HT-29 (cell line): ENCODE results near the gene GLOD4. TPM values are rescaled to one million over a fixed set of nuclear protein-coding genes. Genes with fewer than 3 reads are reported as not detected.

Source experiments
- DNase-seq: peaks from one replicate; pipeline ENCODE4 v3.0.0-alpha.2; 2015; ENCODE audit warnings: low spot score
- total RNA-seq: library from RNA; depleted of rRNA; stranded (reverse); fragments of >200 nt; shearing (Covaris generic); gene quantifications from 2 replicates; pipeline ENCODE4 v1.2.3, GENCODE V29; 2014

GLOD4 gene
- total RNA-seq, 1 experiment from 2014 or later = 22.8 TPM

DNA sequence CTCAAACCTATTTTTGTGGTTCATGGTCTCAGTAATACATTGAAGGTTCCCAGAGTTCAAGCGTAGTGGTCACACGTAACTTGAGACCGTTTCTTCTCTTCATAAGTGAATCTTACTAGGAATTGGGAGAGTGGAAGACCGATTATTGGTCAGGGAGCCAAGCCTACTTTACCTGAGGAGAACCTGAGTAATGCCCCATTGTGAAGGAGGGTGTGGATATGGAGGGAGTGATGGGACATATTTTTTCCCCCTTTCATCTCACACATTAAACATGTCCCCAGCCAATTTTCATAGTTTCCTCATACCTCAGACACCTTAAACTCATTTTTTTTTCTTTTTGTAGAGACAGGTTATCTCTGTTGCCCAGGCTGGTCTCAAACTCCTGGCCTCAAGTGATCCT lies 38.9 kb downstream of the GLOD4 start:
- no peak for DNase-seq

DNA sequence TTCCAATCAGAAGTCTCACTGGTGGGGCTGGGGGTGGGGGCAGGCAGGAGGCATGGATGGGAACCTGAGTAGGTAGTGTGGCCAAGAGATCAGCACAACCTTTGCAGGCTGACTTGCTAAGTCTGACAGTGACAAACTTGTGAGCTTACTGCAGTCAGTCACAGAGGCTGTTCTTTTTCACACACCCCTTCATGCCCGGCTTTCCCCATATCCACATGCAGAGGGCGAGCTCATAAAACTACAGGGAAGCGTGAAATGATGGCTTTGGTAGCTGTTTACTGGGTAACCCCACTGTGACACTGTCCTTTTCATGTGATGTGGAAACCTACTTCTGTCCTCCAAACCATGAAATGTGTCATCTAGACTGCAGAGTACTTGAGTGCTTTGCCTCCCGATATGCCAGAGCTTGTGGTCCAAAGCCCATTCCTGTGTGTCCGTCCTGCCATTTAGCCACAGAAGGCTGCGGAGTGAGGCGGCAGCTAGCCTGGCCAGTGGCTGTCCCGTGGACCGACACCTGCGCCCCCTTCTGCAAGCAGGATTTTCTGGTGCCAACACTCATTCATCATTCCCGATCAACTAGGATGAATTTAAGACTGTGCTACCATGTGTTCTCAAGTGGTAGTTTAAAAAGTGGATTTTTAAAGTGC lies 39.8 kb downstream of the GLOD4 start:
- no peak for DNase-seq

DNA sequence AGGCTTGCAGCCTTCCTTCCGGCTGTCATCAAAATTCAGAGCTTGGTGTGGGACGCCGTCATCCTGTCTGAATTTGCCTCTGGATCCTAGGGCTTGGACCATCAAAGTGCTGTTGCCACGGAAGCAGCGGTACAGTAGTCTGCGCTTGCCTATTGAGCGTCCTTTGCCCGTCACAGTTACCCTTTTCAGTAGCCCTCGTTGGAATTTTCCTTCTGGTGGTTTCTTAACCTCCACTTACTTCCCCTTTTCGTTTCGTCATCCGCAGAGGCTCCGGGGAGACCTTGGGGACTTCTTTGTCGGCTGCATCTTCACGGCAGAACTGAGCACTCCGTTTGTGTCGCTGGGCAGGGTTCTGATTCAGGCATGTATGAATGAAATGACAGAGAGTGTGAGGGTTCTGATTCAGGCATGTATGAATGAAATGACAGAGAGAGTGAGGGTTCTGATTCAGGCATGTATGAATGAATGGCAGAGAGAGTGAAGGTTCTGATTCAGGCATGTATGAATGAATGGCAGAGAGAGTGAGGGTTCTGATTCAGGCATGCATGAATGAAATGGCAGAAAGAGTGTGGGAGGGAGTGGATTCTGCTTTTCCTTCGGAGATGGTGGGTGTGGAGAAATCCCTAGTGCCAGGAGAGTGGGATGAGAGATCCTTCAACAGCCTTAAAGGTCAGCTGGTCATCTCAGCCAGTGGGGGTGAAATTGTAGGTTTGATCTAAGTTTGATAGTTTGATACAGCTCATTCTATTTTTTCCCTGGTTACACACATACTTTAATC lies 41.7 kb downstream of the GLOD4 start:
- no peak for DNase-seq

DNA sequence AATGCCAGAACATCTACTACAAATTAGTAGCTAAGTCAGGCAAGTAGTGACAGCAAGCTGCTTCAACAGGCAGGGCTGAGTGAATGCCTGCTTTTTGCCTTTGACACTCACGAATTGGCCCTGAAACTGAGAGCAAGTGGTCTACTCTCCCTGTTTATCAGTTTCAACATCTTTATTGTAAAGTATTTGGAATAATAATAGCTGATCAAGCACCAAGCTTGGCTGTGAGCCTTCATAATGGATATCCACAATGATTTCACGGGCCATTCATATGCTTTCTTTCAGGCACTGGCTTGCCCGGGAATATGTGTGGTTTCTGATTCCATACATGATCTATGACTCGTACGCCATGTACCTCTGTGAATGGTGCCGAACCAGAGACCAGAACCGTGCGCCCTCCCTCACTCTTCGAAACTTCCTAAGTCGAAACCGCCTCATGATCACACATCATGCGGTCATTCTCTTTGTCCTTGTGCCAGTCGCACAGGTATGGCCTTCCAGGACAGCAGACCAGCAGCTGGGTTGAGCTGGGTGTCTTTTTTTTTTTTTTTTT lies 44.4 kb downstream of the GLOD4 start:
- DNase-seq = no peak

DNA sequence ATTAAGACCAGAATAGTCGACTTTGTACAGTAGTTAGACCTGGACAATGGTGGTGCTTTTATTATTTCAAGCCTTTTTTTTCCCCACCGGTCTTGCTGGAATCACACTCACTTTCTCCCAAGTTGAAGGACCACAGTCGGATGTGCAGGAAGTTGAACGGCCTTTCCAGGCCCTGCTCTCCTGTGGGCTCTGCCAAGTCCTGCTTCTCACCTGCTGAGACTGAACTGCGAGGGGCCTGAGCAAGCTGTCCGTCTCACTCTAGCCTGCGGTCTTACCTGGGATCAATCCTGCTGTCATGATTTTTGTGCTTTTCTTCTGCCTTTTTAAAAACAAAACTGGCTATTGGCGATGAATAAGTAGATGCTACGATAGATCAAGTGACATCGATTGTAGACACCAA lies 48.3 kb downstream of the GLOD4 start:
- DNase-seq = peak; percentile 27

DNA sequence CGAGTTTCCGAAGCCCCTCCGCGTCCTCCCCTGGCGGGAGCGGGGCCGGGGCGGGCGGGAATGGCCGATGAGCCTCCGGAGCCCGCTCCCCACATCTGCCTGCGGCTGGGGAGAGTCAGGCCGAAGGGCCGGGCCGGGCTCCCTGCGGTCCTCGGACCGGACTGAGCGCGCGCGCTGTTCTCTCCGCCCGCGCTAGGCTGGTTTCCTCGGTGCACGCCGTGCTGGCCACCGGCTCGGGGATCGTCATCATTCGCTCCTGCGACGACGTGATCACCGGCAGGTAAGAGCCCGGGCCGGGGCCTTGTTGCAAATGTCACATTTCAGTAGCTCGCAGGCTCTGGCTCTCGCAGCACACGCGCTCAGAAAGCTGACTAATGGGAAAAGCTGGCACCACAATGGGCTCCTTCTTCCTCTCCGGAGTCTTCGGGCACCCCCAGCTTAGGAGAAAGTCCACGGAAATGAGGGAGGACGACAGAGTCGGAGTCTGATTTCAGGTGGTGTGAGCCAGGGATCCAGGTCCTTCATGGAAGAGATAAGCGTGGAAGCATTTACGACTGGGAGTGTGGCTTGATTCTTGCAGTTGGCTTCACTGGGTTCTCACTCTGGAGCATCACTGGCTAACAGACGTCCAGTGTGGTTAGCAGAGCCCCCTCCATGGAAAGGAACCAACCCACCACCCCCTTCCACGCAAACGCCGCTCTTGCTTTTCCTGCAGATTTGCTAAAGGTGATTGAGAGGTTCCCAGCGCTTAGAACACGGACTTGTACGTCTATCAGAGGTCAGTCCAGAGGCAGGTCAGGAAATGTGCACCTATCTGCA lies 49.0 kb downstream of the GLOD4 start:
- DNase-seq = peak; percentile 44

DNA sequence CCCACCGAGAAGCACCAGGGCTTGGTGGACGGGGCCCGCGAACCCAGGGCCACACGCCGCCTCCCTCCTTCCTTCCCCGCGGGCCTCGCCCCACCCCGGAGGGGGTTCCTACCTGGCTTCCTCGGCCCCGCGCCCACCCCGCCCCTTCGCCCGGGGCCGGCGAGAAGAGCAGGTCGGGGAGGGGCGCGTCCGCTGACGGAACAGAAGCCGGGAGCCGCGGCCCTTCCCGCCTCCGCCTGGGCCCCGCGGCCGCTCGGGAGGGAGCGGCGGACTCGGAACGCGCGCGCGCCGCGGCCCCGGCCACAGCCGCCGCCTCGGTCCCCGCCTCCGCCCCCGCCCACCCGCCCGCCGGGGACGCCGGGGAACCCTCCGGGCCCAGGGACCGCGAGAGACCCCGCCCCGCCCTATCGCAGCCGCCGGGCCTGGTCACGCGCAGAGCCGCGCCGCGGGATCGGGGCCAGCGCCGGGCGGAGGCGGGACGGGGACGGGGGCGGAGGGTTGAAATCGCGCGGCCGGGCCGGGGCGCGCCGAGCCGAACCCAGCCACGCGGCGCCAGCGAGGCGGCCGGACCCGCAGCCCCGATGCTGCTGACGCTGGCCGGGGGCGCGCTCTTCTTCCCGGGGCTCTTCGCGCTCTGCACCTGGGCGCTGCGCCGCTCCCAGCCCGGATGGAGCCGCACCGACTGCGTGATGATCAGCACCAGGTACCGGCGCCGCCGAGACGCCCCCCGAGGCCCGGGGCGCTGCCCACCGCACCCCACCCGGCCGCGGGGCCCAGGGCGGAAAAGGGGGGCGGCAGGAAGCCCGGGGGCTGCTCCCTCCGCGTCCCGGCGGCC lies 49.8 kb downstream of the GLOD4 start, which contains the start of gene TLCD3A:
TLCD3A (plus strand) TSS at position 530 of the 835 bp plus-strand sequence; CDS start at position 582, 52 bp downstream.
- peak; percentile 30 for DNase-seq

DNA sequence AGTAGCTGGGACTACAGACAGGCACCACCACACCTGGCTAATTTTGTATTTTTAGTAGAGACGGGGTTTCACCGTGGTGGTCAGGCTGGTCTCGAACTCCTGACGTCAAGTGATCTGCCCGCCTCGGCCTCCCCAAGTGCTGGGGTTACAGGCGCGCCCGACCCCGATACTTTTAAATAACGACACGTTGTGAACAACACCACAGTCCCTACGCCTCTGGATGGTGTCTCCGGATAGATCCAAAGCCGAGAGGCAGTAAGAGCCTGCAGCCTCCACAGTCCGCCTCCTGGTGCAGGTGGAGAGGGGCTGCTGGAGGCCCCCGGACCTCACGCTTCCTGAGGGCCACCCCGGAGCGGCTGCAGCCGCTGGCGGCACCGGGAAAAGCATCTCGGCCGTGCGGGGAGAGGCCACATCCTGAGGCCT lies 50.4 kb downstream of the GLOD4 start:
- peak; percentile 9 for DNase-seq

DNA sequence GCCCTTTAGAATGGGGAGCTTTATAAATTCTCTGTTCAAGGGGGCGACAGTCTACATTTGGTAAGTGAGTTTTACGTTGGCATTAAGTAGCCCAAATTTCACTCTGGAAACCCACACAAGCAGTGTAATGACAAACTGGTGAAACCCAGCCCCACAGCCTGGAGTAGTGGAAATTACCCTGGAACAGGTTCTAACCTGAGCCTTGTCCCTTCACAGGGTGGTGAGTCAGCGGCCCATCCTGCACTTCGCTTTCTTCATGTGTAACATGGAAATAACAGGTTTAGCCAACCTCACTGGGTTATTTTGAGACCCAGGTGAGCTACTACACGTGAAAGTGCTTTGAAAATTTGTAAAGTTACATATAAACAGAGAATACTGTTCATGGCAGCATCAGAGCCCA lies 53.2 kb downstream of the GLOD4 start:
- DNase-seq = no peak

DNA sequence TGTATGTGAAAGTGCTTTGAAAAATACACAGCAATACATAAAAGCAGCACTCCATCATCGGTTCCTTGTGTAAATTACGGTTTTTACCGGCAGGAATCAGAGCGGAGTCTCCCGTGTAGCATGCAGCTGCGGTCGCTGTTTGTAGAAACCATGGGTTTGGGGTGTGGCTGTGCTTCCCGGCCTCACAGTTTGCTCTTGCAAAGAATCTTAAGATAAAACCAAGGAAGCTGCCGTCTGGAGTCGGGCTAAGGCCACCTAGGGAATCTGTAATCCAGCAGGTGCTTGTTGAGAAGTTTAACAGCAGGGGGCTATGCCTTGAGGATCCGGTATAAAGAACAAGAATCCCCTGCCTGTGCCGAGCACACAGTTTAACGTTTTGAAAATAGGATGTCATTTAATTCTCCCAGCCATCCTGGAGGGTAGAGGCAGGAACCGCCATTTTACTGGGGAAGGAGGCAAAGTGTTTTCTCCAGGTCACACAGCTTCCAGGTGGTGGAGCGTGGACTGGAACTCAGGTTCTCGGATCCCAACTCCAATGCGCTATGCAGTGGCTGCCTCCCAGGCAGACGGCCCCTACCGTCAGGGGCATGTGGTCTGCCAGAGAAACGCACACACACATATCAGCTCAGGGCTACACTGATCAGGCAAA lies 55.7 kb downstream of the GLOD4 start:
- no peak for DNase-seq

DNA sequence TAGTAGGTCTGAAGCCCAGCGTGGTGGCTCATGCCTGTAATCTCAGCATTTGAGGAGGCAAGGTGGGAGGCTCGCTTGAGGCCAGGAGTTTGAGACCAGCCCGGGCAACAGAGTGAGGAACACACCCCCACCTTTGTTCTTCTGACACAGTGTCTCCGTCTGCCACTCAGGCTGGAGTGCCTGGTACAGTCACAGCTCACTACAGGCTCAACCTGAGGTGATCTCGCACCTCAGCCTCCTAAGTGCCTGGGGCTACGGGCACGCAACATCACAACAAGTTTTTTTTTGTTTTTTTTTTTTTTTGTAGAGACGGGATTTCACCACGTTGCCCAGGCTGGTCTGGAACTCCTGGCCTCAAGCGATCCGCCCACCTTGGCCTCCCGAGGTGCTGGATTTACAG lies 56.3 kb downstream of the GLOD4 start:
- no peak for DNase-seq

DNA sequence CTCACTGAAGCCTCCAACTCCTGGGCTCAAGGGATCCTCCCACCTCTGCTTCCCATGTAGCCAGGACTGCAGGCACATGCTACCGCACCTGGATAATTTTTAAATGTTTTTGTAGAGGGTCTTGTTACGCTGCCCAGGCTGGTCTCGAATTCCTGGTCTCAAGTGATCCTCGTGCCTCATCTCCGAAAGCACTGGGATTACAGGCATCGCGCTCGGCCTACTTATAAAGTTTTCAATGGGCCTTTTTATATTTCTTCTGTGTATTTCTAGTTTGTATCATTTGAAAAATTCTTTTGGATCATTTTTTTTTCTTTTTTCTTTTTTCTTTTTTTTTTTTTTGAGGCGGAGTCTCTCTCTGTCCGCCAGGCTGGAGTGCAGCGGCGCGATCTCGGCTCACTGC lies 57.0 kb downstream of the GLOD4 start:
- no peak for DNase-seq

DNA sequence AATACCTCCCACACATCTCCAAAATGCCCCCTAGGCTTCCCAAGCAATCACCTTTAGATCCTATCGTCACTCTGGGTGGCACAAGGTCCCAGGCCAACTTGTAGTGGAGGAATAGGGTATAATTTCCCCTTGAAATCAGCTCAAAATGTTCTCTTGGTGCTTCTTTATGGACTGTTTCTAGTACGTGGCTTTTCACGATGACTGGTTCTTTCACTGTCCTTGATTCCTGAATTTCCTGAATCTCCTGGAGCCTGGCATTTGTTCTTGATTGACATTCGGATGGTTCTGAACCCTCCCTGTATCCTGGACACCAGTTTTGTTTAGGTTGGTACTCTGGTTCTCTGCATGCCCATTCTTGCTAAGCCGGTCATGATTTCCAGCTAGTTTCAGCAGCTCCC lies 60.5 kb downstream of the GLOD4 start:
- DNase-seq = no peak

DNA sequence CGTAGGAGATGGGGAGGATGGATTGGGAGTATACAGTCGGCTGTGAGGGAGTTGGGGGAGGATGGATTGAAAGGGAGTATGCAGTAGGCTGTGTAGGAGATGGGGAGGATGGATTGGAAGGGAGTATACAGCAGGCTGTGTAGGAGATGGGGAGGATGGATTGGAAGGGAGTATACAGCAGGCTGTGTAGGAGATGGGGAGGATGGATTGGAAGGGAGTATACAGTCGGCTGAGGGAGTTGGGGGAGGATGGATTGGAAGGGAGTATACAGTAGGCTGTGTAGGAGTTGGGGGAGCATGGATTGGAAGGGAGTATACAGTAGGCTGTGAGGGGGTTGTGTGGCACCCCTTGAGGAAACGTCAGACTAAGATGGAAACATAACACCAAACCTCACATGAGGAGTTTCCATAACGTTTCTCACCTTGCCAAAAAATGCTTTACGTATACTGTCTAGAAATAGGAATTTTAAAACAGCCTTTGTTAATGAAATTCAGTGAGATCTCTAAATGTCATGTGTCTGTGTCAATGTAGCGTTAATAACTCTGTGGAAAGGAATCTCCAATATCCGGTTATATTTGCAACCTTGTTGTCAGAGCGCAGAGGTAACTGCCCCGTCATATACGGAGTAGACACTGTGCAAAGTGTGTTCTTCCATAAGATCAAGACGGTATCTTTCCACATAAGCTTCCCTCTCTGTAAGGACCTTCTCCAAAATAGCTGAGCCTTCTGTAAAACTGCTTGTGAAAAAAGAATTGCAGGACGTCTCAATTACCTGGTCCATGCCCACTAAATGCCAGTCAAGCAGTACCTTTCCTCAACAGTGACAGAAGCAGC lies 61.2 kb downstream of the GLOD4 start:
- DNase-seq = no peak

DNA sequence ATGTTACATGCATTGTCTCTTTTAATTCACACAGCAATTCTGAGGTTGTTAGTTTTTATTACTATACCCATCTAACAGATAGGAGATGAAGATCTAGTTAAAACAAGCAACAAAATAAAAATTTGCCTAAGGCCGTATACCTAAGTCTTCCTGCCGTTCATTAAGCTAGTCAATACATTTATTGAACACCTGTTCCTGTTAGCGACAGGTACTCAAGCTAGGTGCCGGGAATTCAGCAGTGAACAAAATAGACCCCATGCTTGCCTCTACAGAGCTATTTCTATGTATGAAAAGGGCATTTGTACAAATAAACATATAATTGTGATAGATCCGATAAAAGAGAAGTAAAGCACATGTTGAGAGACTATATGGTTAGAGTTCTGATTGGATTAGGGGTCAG lies 64.0 kb downstream of the GLOD4 start:
- no peak for DNase-seq
